ENCODE results near the gene FYCO1.

The FYCO1 gene

GRCh38 chr3:45909542-45909941, 86.1 kb downstream of the FYCO1 start:
- no peak for DNase-seq

- no peak for DNase-seq
These were observed 86.9 kb downstream of the FYCO1 start for GRCh38 chr3:45908761-45909160.

- DNase-seq: no peak
These were observed 87.6 kb downstream of the FYCO1 start for GRCh38 chr3:45907769-45908705.

- DNase-seq: no peak
These were observed 88.8 kb downstream of the FYCO1 start for GRCh38 chr3:45906681-45907407.

GRCh38 chr3:45905755-45906154, 89.9 kb downstream of the FYCO1 start:
- DNase-seq: no peak

- DNase-seq: no peak
These were observed 90.7 kb downstream of the FYCO1 start for GRCh38 chr3:45904931-45905330.

- no peak for DNase-seq
These were observed 98.7 kb downstream of the FYCO1 start for GRCh38 chr3:45896956-45897355.

GRCh38 chr3:45895686-45896468, 99.7 kb downstream of the FYCO1 start:
- no peak for DNase-seq

GRCh38 chr3:45894015-45894414, 101.6 kb downstream of the FYCO1 start:
- no peak for DNase-seq

GRCh38 chr3:45892161-45892560, 103.5 kb downstream of the FYCO1 start:
- DNase-seq: no peak

GRCh38 chr3:45890405-45890804, 105.2 kb downstream of the FYCO1 start:
- DNase-seq: peak; percentile 35

- no peak for DNase-seq
These were observed 106.3 kb downstream of the FYCO1 start for GRCh38 chr3:45889337-45889736.

GRCh38 chr3:45887759-45888511, 107.7 kb downstream of the FYCO1 start:
- no peak for DNase-seq

- DNase-seq: no peak
These were observed 108.3 kb downstream of the FYCO1 start for GRCh38 chr3:45887285-45887684.

GRCh38 chr3:45885979-45886705, 109.5 kb downstream of the FYCO1 start, which contains the start of gene CCR9:
Gene CCR9 (plus strand): TSS chr3:45886543. CDS start chr3:45894934, 8,391 bp downstream.
- DNase-seq: no peak

- DNase-seq: no peak
These were observed 111.0 kb downstream of the FYCO1 start for GRCh38 chr3:45884368-45885201.

- DNase-seq: no peak
These were observed 114.3 kb downstream of the FYCO1 start for GRCh38 chr3:45881078-45882022.

GRCh38 chr3:45880725-45881077, 114.9 kb downstream of the FYCO1 start:
- no peak for DNase-seq

GRCh38 chr3:45878124-45878523, 117.5 kb downstream of the FYCO1 start:
- no peak for DNase-seq

Measured in NCI-H1105 (cell line).